Upper lobe of right lung (tissue), 1 donor: ENCODE data around the gene LRRC3C. TPM values are rescaled to one million over a fixed set of nuclear protein-coding genes. Genes with fewer than 3 reads are reported as not detected.
"Not testable (repeated sequence)": the region's sequence is repeated elsewhere in the genome, so short reads cannot be mapped to it uniquely, and the experiment has no call there.

Experiments used
- ATAC-seq: fragments of 200-7000 bp; cut with Tn5 transposase; one replicate; pipeline ENCODE4 v1.9.1; 2020; ENCODE audit warnings: mild to moderate bottlenecking, moderate library complexity
- DNase-seq: peaks from one replicate; pipeline ENCODE4 v3.0.0-alpha.2; 2020
- H3K27ac ChIP-seq: fragments of 200-600 bp; one replicate; pipeline ENCODE4 v1.8.0; 2022
- H3K27me3 ChIP-seq: fragments of 200-600 bp; one replicate; pipeline ENCODE4 v1.8.0; 2022; ENCODE audit warnings: mild to moderate bottlenecking
- H3K36me3 ChIP-seq: fragments of 200-600 bp; one replicate; pipeline ENCODE4 v1.8.0; 2022
- H3K4me1 ChIP-seq: fragments of 200-600 bp; one replicate; pipeline ENCODE4 v1.8.0; 2022
- H3K4me3 ChIP-seq: fragments of 200-600 bp; one replicate; pipeline ENCODE4 v1.8.0; 2022; ENCODE audit warnings: mild to moderate bottlenecking
- H3K9me3 ChIP-seq: fragments of 200-600 bp; one replicate; pipeline ENCODE4 v1.8.0; 2022
- intact Hi-C: fragments of 100-400 bp; cut with DNase I; formaldehyde crosslinking; loops from one replicate; pipeline ENCODE4 v1.11.0; 2022
- total RNA-seq: library from RNA; stranded (reverse); fragmentation: NEBNext Ultra II Directional; extraction: Animal tissue kit (Norgen Biotek cat#: 25700); gene quantifications from one replicate; pipeline ENCODE4 v1.2.1, GENCODE V29; 2021
- TF ChIP-seq, protein P1 (sequence below): fragments of 200-600 bp; IDR thresholded peaks from one replicate; pipeline ENCODE4 v1.8.0; 2022; ENCODE audit warnings: antibody characterized with exemption
- donor health status: DM: no; HTN: yes; CAD: no; lungs with severe emphysema.

LRRC3C gene
- total RNA-seq, 1 donor from 2014 or later: not detected

- ATAC-seq (no peak), DNase-seq (no peak)
- TF ChIP-seq, protein P1, sequence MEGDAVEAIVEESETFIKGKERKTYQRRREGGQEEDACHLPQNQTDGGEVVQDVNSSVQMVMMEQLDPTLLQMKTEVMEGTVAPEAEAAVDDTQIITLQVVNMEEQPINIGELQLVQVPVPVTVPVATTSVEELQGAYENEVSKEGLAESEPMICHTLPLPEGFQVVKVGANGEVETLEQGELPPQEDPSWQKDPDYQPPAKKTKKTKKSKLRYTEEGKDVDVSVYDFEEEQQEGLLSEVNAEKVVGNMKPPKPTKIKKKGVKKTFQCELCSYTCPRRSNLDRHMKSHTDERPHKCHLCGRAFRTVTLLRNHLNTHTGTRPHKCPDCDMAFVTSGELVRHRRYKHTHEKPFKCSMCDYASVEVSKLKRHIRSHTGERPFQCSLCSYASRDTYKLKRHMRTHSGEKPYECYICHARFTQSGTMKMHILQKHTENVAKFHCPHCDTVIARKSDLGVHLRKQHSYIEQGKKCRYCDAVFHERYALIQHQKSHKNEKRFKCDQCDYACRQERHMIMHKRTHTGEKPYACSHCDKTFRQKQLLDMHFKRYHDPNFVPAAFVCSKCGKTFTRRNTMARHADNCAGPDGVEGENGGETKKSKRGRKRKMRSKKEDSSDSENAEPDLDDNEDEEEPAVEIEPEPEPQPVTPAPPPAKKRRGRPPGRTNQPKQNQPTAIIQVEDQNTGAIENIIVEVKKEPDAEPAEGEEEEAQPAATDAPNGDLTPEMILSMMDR: no peak
- H3K4me3 ChIP-seq: no peak overlapping the region
- H3K36me3 ChIP-seq: no peaks in the 10 kb centered on the region
- no peaks in the 10 kb centered on the region for H3K4me1 ChIP-seq
- H3K27ac ChIP-seq: no peak overlapping the region
- intact Hi-C loops: no loop called here
- H3K27me3 ChIP-seq: no peaks in the 10 kb centered on the region
- H3K9me3 ChIP-seq: no peaks in the 10 kb centered on the region
These were observed 29.4 kb upstream of the LRRC3C start for GRCh38 chr17:39898088-39898487.

DNA sequence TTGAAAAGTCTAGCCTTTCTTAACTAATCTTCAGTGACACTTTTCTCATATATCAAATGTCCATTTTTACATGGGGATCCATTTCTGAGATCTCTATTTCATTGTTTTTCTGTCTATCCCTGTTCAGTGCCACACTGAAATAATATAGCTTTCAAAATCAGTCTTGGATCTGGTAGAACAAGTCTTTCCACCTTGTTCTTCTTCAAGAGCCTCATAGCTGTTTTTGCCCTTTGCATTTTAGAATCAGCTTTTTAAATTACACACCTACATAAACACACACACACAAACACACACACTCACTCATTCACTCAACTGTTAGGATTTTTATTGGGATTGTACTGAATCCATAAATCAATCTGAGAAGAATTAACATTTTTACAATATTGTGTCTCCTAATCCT lies 28.3 kb upstream of the LRRC3C start:
- no peak for ATAC-seq
- intact Hi-C loops: no loop called here
- no peak overlapping the region for H3K27ac ChIP-seq
- no peaks in the 10 kb centered on the region for H3K36me3 ChIP-seq
- DNase-seq: no peak
- H3K27me3 ChIP-seq: no peaks in the 10 kb centered on the region
- no peak overlapping the region for H3K4me3 ChIP-seq
- H3K4me1 ChIP-seq: no peaks in the 10 kb centered on the region
- H3K9me3 ChIP-seq: no peaks in the 10 kb centered on the region
- TF ChIP-seq, protein P1: no peak

- H3K4me1 ChIP-seq, H3K4me3 ChIP-seq, intact Hi-C loops, H3K27me3 ChIP-seq, H3K9me3 ChIP-seq, ATAC-seq, H3K27ac ChIP-seq, H3K36me3 ChIP-seq, DNase-seq: not testable (repeated sequence)
These were observed 25.5 kb upstream of the LRRC3C start for GRCh38 chr17:39902027-39902426.

DNA sequence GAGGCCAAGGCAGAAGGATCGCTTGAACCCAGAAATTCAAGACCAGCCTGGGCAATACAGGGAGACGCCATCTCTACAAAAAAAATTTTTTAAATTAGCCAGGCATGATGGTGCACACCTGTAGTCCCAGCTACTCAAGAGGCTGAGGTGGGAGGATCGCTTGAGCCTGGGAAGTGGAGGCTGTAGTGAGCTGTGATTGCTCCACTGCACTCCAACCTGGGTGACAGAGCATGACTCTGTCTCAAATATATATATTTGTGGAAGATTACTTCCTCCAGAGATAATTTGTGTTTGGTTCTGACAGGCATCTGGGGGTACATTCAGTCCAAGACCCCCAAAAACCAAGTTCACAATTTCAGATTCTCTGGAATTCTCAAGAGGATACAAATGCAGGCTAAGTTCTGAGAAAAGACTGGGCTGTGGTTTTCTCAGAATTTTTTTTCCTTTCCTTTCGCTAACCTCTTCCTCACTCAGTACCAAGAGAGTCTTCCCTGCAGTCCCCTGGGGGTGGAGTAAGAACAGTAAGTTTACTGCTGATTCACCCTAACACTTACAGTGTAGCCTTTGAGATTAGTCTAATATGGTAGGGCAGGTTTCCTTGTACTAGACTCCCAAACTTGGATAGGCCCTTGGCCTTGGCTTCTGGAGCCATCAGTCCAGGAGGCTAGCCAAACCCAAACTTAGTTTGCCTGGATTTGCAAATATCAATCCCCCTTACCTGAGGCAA lies 24.2 kb upstream of the LRRC3C start:
- Histone ChIP-seq H3K36me3 (no peaks in the 10 kb centered on the region), H3K9me3 (no peaks in the 10 kb centered on the region), H3K4me1 (no peaks in the 10 kb centered on the region), H3K4me3 (no peak overlapping the region), H3K27me3 (no peaks in the 10 kb centered on the region), H3K27ac (no peak overlapping the region)
- intact Hi-C loops: no loop called here
- ATAC-seq (no peak), DNase-seq (no peak)
- TF ChIP-seq, protein P1: no peak

- intact Hi-C loops: no loop called here
- TF ChIP-seq, protein P1: no peak
- H3K27me3 ChIP-seq: no peaks in the 10 kb centered on the region
- no peaks in the 10 kb centered on the region for H3K36me3 ChIP-seq
- DNase-seq: no peak
- no peaks in the 10 kb centered on the region for H3K4me1 ChIP-seq
- H3K4me3 ChIP-seq: no peak overlapping the region
- no peak for ATAC-seq
- H3K27ac ChIP-seq: no peak overlapping the region
- H3K9me3 ChIP-seq: no peaks in the 10 kb centered on the region
These were observed 22.6 kb upstream of the LRRC3C start for GRCh38 chr17:39904990-39905288.

DNA sequence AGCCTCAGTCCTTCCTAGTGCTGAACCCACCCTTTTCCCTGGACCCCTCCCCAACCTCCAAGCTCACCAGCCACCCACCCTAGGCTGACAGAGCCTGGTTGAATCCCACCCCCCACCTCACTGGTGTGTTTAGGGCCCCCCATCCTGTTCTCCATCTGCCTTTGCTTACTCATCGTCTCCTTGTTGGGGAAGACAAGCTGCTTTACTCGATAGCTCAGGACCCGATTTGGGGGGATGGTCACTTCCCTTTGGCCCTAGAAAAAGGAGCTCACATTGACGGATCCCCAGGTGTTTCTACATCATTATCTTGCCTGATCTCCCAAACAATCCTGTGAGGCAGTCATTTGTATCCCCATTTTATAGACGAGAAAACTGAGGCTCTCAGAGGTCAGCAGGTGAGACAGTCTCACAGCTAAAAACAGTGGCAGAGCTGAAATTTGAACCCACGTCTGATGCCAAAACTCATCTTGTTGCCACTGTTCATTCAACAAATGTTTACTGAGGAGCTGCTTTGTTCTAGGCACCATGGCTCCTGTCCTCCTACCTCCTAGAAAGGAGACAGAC lies 18.7 kb upstream of the LRRC3C start:
- H3K36me3 ChIP-seq: no peaks in the 10 kb centered on the region
- intact Hi-C loops: no loop called here
- ATAC-seq (no peak), DNase-seq (no peak)
- H3K4me3 ChIP-seq: no peak overlapping the region
- no peaks in the 10 kb centered on the region for H3K4me1 ChIP-seq
- no peaks in the 10 kb centered on the region for H3K27me3 ChIP-seq
- TF ChIP-seq, protein P1: no peak
- no peak overlapping the region for H3K27ac ChIP-seq
- no peaks in the 10 kb centered on the region for H3K9me3 ChIP-seq
